SU-DHL-6 (cell line): ENCODE measurements around the gene UMODL1.

ENCODE experiments used
- EZH2phosphoT487 ChIP-seq: fragments of 200-600 bp; sonication (generic), shearing (Covaris generic); conservative IDR thresholded peaks from 2 replicates; pipeline ENCODE4 v1.6.1; 2018; ENCODE audit warnings: mild to moderate bottlenecking, antibody characterized with exemption, low read length, moderate library complexity, mixed read lengths
- TF ChIP-seq, protein P1 (sequence below): fragments of 200-600 bp; sonication (generic); IDR thresholded peaks from one replicate; pipeline ENCODE4 v1.5.1; 2017; ENCODE audit warnings: antibody characterized with exemption, mild to moderate bottlenecking, low read length, moderate library complexity; ENCODE audit not compliant: insufficient read depth, poor library complexity, severe bottlenecking

DNA sequence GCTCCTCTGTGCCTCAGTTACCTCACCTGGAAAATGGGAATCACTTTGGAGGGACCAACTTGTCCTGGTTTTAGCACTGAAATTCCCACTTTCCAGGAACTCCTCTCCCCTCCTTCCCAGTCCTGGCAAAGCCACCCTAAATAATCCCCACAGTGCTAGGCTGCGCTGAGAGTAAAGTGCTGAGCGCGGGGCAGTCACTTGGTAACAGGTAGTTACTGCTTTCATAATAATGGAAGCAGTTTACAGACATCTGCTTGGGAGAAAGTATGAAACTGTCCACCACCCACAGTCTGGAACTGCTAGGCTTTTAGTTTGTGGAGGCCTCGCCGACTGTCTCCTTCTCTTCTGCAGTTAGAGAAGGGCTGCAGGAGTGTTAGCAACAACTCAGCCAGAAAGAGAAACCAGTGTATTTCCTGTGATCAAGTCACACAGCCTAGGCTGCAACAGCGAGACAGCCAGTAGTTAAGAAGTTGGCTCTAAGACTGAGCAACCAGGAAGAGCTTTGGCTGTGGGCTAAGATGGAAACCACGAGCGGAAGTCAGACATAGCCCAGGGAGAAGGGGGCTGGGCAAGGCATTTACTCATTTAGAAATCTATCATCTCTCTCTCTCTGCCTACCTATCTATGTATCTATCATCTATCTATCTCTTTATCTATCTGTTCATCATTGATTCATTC, 117.0 kb downstream of the UMODL1 start:
- TF ChIP-seq EZH2phosphoT487, result no peak
- TF ChIP-seq, protein P1, sequence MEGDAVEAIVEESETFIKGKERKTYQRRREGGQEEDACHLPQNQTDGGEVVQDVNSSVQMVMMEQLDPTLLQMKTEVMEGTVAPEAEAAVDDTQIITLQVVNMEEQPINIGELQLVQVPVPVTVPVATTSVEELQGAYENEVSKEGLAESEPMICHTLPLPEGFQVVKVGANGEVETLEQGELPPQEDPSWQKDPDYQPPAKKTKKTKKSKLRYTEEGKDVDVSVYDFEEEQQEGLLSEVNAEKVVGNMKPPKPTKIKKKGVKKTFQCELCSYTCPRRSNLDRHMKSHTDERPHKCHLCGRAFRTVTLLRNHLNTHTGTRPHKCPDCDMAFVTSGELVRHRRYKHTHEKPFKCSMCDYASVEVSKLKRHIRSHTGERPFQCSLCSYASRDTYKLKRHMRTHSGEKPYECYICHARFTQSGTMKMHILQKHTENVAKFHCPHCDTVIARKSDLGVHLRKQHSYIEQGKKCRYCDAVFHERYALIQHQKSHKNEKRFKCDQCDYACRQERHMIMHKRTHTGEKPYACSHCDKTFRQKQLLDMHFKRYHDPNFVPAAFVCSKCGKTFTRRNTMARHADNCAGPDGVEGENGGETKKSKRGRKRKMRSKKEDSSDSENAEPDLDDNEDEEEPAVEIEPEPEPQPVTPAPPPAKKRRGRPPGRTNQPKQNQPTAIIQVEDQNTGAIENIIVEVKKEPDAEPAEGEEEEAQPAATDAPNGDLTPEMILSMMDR, result no peak
